CD4-positive, alpha-beta T cell (primary cell): Measurements from ENCODE around the gene CADM4. TPM values are rescaled to one million over a fixed set of nuclear protein-coding genes. Genes with fewer than 3 reads are reported as not detected.
A peak's percentile ranks its signal among the peaks of the same experiment; 100 is the strongest.

Experiments used
- ATAC-seq: fragments of 200-7000 bp; cut with Tn5 transposase; one replicate; pipeline ENCODE4 v1.10.0; 2022; ENCODE audit warnings: mild to moderate bottlenecking; ENCODE audit not compliant: poor library complexity
- CTCF ChIA-PET: fragments of 350-600 bp; sonication (Branson Sonifier 250); formaldehyde crosslinking; loops from one replicate; lab custom pipeline; 2021; ENCODE audit warnings: antibody characterized with exemption, inconsistent platforms; lab: Charles Lee
- POLR2A ChIA-PET: fragments of 350-600 bp; sonication (Branson Sonifier 250); formaldehyde crosslinking; loops from one replicate; lab custom pipeline; 2021; ENCODE audit warnings: antibody characterized with exemption, inconsistent platforms; lab: Charles Lee
- DNase-seq, 14 experiments: peaks; one replicate each; pipeline ENCODE4 v3.0.0-alpha.2; 2013 to 2020; ENCODE audit warnings: mixed read lengths in 2 of 14
- H3K27ac ChIP-seq, 2 donors: one replicate each; pipeline versions ENCODE4 v1.5.1 to v1.7.0; 2013; ENCODE audit warnings: low read length in 2 of 2, low read depth in 1 of 2, mild to moderate bottlenecking in 1 of 2
- H3K27me3 ChIP-seq, 2 experiments: 1 replicate in 1 of 2; 2 replicates in 1 of 2; pipeline versions ENCODE4 v1.6.1 to v1.7.0; 2013; ENCODE audit warnings: low read length in 2 of 2, control low read depth in 1 of 2, mild to moderate bottlenecking in 1 of 2, moderate library complexity in 1 of 2; ENCODE audit not compliant: insufficient read depth in 2 of 2, control insufficient read depth in 1 of 2
- H3K36me3 ChIP-seq: one replicate; pipeline ENCODE4 v1.6.1; 2013; ENCODE audit warnings: low read length, control low read depth; ENCODE audit not compliant: insufficient read depth
- H3K4me1 ChIP-seq: one replicate; pipeline ENCODE4 v1.6.1; 2013; ENCODE audit warnings: low read length, control low read depth; ENCODE audit not compliant: insufficient read depth
- H3K4me3 ChIP-seq: one replicate; pipeline ENCODE4 v1.5.1; 2013; ENCODE audit warnings: mild to moderate bottlenecking, low read length, moderate library complexity
- H3K9me3 ChIP-seq, 2 experiments: 1 replicate in 1 of 2; 2 replicates in 1 of 2; pipeline versions ENCODE4 v1.6.1 to v1.7.0; 2013; ENCODE audit warnings: low read length in 2 of 2, mild to moderate bottlenecking in 2 of 2, control low read depth in 1 of 2, moderate library complexity in 1 of 2; ENCODE audit not compliant: control insufficient read depth in 1 of 2, insufficient read depth in 1 of 2
- H3K27ac Mint-ChIP-seq: one replicate; pipeline ENCODE4 v1.8.0; 2020; ENCODE audit warnings: mixed read lengths
- H3K27me3 Mint-ChIP-seq: one replicate; pipeline ENCODE4 v1.8.0; 2021; ENCODE audit warnings: mixed read lengths
- H3K36me3 Mint-ChIP-seq: one replicate; pipeline ENCODE4 v1.8.0; 2021; ENCODE audit warnings: low read depth, mixed read lengths
- H3K4me1 Mint-ChIP-seq: one replicate; pipeline ENCODE4 v1.8.0; 2021; ENCODE audit warnings: low read depth, mixed read lengths
- H3K4me3 Mint-ChIP-seq: one replicate; pipeline ENCODE4 v1.8.0; 2020; ENCODE audit warnings: mild to moderate bottlenecking, mixed read lengths
- H3K9me3 Mint-ChIP-seq: one replicate; pipeline ENCODE4 v1.8.0; 2020; ENCODE audit warnings: mixed read lengths
- intact Hi-C, 2 experiments: fragments of 100-400 bp; cut with DNase I in 1 of 2; cut with micrococcal nuclease in 1 of 2; formaldehyde crosslinking; loops; one replicate each; pipeline versions ENCODE4 v1.15.1 to v1.9.0; 2023 to 2025; cut with DNase I, micrococcal nuclease
- total RNA-seq, 174 experiments: library from RNA in 2 of 174; stranded (reverse) in 2 of 174; gene quantifications; one replicate each; pipeline ENCODE4 v1.2.3 and lab custom pipeline; 2021 to 2026
- TF ChIP-seq, protein P1 (sequence below): fragments of 200-600 bp; IDR thresholded peaks from one replicate; pipeline ENCODE4 v1.8.0; 2022; ENCODE audit warnings: antibody characterized with exemption, mild to moderate bottlenecking

Gene CADM4
- total RNA-seq, 2 experiments from 2014 or later, result 0.28 to 0.36 TPM

DNA sequence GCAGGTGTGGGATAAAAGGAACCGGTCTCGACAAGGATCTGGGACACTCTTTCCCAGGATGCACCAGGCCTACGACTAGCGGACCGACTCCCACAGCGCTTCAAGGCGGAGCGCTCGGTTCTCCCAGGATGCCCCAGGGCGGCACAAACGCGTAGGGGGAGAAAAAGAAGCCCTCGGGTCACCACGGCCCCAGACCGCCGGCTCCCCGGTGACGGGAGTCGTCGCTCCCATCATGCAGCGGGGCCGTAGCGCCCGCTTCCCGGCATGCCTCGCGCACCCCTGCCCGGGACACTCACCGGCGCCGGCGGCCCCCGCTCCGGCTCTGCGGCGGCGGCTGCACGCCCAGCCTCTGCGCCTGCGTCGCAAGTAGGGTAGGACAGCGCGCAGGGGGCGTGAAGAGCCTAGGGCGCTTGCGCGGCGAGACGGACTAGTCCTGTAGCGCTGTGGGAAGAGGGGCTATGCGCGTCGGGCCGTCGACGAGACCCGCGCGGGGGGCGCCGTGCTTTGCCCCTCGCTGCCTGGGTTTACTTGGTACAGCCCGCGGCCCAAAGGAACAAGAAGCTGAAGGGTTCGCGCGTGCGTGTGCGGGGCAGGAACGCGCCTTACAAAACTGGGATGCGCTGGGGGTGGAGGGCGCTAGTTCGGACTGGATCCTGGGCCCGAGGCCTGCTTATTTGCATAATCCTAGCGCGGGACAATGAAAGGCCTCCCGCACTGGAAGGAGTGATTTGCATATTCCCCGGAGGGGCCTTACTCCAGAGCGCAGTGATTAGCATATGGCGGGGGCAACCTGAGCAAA lies 20.2 kb downstream of the CADM4 start, which contains the start of gene ZNF428:
TSS of gene ZNF428 (minus strand) at position 368 of the 799 bp plus-strand sequence. CDS start 5,325 bp downstream, outside the sequence.
- H3K36me3 Mint-ChIP-seq, result peaks cover 12% of the 10 kb centered on the region
- Histone ChIP-seq H3K4me1 (peaks cover 26% of the 10 kb centered on the region), H3K27me3 (no peaks in the 10 kb centered on the region), H3K36me3 (peaks cover 2% of the 10 kb centered on the region), H3K4me3 (peak within 1 kb of the TSS; percentile 100), H3K9me3 (no peaks in the 10 kb centered on the region), H3K27ac (peak within 1 kb of the TSS; percentile 91 to 92)
- H3K9me3 Mint-ChIP-seq, result no peaks in the 10 kb centered on the region
- H3K4me1 Mint-ChIP-seq, result peaks cover 55% of the 10 kb centered on the region
- intact Hi-C loops, result loop anchor here (1.0 to 10.0 kb wide), 4 partner anchors 23 to 45 kb away; partner anchors contain the start of genes IRGQ (in 2 of the 2), ZNF576 (in 2 of the 2), PINLYP (in 1 of the 2) and XRCC1 (in 1 of the 2)
- TF ChIP-seq, protein P1, sequence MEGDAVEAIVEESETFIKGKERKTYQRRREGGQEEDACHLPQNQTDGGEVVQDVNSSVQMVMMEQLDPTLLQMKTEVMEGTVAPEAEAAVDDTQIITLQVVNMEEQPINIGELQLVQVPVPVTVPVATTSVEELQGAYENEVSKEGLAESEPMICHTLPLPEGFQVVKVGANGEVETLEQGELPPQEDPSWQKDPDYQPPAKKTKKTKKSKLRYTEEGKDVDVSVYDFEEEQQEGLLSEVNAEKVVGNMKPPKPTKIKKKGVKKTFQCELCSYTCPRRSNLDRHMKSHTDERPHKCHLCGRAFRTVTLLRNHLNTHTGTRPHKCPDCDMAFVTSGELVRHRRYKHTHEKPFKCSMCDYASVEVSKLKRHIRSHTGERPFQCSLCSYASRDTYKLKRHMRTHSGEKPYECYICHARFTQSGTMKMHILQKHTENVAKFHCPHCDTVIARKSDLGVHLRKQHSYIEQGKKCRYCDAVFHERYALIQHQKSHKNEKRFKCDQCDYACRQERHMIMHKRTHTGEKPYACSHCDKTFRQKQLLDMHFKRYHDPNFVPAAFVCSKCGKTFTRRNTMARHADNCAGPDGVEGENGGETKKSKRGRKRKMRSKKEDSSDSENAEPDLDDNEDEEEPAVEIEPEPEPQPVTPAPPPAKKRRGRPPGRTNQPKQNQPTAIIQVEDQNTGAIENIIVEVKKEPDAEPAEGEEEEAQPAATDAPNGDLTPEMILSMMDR, result no peak
- DNase-seq, result peak; percentile 69 to 95 (median 82)
- POLR2A ChIA-PET, result interaction anchor here (0.8 to 1.7 kb wide), 2 partner anchors 49 to 156 kb away, joined by 6 to 8 read pairs; no protein-coding TSS in a partner anchor
- peak within 1 kb of the TSS; percentile 98 for H3K4me3 Mint-ChIP-seq
- peak; percentile 84 for ATAC-seq
- CTCF ChIA-PET, result no interaction called here
- peak within 1 kb of the TSS; percentile 98 for H3K27ac Mint-ChIP-seq
- no peaks in the 10 kb centered on the region for H3K27me3 Mint-ChIP-seq

DNA sequence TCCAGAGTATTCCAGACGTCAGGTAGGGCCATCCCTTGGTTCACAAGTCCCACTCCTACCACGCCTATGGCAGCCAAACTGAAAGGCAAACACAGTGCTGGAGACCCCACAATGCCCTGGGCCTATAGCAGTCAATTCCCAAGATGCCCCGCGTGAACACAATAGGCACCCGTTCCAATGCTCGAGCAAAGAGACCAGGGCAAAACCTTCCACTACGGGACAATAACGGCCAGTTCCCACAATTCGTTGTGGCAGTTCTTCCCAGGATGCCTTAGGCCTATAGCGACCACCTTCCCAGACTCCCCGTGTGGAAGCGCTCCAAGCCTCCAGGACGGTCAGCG lies 20.8 kb downstream of the CADM4 start:
- peak; percentile 6 for ATAC-seq
- H3K36me3 Mint-ChIP-seq, result peaks cover 17% of the 10 kb centered on the region
- ChIA-PET CTCF (interaction anchor here (2.9 kb wide), 1 partner anchor 23 kb away, joined by 12 read pairs; the partner anchor contains the start of genes IRGQ and ZNF576), POLR2A (no interaction called here)
- no peaks in the 10 kb centered on the region for H3K9me3 ChIP-seq
- intact Hi-C loops, result loop anchor here (1.0 to 10.0 kb wide), 4 partner anchors 22 to 46 kb away; partner anchors contain the start of genes IRGQ (in 2 of the 2), ZNF576 (in 2 of the 2), PINLYP (in 1 of the 2) and XRCC1 (in 1 of the 2)
- H3K27ac Mint-ChIP-seq, result peak overlapping the region; percentile 98
- H3K4me3 ChIP-seq, result peak overlapping the region; percentile 100
- H3K9me3 Mint-ChIP-seq, result no peaks in the 10 kb centered on the region
- H3K4me3 Mint-ChIP-seq, result peak overlapping the region; percentile 98
- peaks cover 25% of the 10 kb centered on the region for H3K4me1 ChIP-seq
- H3K27me3 ChIP-seq, result no peaks in the 10 kb centered on the region
- peak in 7 of 14 experiments; percentile 6 to 62 (median 26) for DNase-seq
- peaks cover 54% of the 10 kb centered on the region for H3K4me1 Mint-ChIP-seq
- H3K27ac ChIP-seq, result peak overlapping the region; percentile 91 to 92
- H3K27me3 Mint-ChIP-seq, result no peaks in the 10 kb centered on the region
- TF ChIP-seq, protein P1, result no peak
- H3K36me3 ChIP-seq, result peaks cover 6% of the 10 kb centered on the region

DNA sequence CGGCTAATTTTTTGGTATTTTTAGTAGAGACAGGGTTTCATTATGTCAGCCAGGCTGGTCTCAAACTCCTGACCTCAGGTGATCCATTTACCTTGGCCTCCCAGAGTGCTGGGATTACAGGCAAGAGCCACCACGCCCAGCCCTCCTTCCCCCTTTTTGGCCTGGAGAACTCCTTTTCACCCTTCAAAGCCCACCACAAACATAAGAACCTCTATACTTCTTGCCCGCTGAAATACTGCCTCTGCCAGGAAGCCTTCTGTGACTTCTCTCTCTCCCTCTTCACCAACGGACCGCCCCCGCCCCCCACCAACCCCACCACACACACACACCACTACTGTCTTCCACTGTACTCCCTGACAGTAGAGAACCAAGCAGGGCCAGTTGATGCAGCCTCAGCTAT lies 22.7 kb downstream of the CADM4 start:
- no peak for ATAC-seq
- CTCF ChIA-PET, result interaction anchor here (2.9 kb wide), 1 partner anchor 21 kb away, joined by 12 read pairs; the partner anchor contains the start of genes IRGQ and ZNF576
- POLR2A ChIA-PET, result no interaction called here

More for the DNA sequence above, 22.7 kb downstream of the CADM4 start:
- peaks cover 27% of the 10 kb centered on the region for H3K4me1 ChIP-seq
- Mint-ChIP-seq H3K27me3 (no peaks in the 10 kb centered on the region), H3K27ac (no peak overlapping the region), H3K4me1 (peaks cover 70% of the 10 kb centered on the region), H3K4me3 (peak overlapping the region; percentile 67), H3K36me3 (peaks cover 35% of the 10 kb centered on the region), H3K9me3 (no peaks in the 10 kb centered on the region)
- TF ChIP-seq, protein P1, result no peak
- H3K27ac ChIP-seq, result no peak overlapping the region
- H3K4me3 ChIP-seq, result no peak overlapping the region
- DNase-seq, result no peak
- intact Hi-C loops, result loop anchor here in 1 of 2 experiments (10.0 kb wide), 1 partner anchor 48 kb away; no protein-coding TSS in a partner anchor
- no peaks in the 10 kb centered on the region for H3K9me3 ChIP-seq
- H3K36me3 ChIP-seq, result peaks cover 22% of the 10 kb centered on the region
- no peaks in the 10 kb centered on the region for H3K27me3 ChIP-seq
